Astrocyte (in vitro differentiated cells and primary cell): ENCODE results near the gene OVOL3.

Experiments used
- EZH2 ChIP-seq: IDR thresholded peaks from 2 replicates; pipeline ENCODE4 v1.6.1; 2012; ENCODE audit warnings: mild to moderate bottlenecking, low read length, inconsistent platforms; ENCODE audit not compliant: insufficient read depth
- TF ChIP-seq, protein P1 (sequence below): IDR thresholded peaks from 2 replicates; pipeline ENCODE4 v1.5.1; 2011; ENCODE audit warnings: low read depth, mild to moderate bottlenecking, inconsistent platforms, low read length, moderate library complexity; ENCODE audit not compliant: insufficient read depth

DNA sequence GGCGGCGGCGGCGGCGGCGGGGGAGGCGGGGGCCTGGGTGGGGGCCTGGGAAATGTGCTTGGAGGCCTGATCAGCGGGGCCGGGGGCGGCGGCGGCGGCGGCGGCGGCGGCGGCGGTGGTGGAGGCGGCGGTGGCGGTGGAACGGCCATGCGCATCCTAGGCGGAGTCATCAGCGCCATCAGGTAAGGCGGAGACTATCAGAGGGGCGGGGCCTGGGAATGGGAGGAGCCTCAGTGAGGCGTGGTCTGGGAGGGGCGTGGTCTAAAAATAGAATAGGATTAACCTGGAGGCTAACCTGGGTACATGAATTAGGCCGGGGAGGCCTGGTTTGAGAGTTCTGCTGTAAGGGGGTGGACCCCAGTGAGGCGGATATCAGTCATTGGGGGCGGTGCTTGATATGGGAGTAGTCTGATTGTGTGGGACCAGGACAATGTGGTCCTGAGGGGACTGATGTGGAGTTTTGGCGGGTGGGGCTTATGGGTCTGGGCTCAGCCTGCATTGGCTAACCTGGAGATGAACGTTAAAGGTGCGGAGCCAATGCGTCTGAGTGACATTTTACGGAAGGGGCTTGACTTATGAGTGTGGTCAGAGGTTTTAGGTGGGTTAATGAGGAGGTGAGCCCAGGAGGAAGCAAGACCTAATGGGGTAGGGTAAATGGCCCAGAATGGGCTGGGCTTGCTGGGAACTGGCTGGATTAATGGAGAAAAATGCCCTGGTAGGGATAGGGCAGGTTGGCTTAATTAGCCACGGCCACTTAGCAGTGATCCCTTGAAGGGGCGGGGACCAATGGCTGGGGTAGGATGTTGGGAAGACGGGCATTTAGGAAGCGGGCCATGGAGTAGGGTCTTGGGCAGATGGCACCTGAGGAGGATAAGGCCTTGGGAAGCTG is 30.3 kb downstream of the OVOL3 start:
- TF ChIP-seq, protein P1, sequence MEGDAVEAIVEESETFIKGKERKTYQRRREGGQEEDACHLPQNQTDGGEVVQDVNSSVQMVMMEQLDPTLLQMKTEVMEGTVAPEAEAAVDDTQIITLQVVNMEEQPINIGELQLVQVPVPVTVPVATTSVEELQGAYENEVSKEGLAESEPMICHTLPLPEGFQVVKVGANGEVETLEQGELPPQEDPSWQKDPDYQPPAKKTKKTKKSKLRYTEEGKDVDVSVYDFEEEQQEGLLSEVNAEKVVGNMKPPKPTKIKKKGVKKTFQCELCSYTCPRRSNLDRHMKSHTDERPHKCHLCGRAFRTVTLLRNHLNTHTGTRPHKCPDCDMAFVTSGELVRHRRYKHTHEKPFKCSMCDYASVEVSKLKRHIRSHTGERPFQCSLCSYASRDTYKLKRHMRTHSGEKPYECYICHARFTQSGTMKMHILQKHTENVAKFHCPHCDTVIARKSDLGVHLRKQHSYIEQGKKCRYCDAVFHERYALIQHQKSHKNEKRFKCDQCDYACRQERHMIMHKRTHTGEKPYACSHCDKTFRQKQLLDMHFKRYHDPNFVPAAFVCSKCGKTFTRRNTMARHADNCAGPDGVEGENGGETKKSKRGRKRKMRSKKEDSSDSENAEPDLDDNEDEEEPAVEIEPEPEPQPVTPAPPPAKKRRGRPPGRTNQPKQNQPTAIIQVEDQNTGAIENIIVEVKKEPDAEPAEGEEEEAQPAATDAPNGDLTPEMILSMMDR = no peak
- TF ChIP-seq EZH2 = no peak
